H1 (cell line): ENCODE results near the gene CSH1. TPM values are rescaled to one million over a fixed set of nuclear protein-coding genes. Genes with fewer than 3 reads are reported as not detected.
"Not testable (repeated sequence)": the region's sequence is repeated elsewhere in the genome, so short reads cannot be mapped to it uniquely, and the experiment has no call there.

ENCODE experiments used
- CTCF ChIA-PET: fragments of 300-600 bp; sonication (Branson Sonifier 250); formaldehyde crosslinking; loops from one replicate; lab custom pipeline; 2021; ENCODE audit not compliant: partially characterized antibody; lab: Charles Lee
- POLR2A ChIA-PET: fragments of 300-600 bp; sonication (Branson Sonifier 250); formaldehyde crosslinking; loops from one replicate; lab custom pipeline; 2021; ENCODE audit warnings: inconsistent platforms; ENCODE audit not compliant: partially characterized antibody; lab: Charles Lee
- DNase-seq, 2 experiments: peaks; one replicate each; pipeline versions ENCODE4 v3.0.0 to v3.0.0-alpha.2; 2010 to 2022; ENCODE audit warnings: low spot score in 2 of 2, low read depth in 1 of 2, mixed read lengths in 1 of 2
- FAIRE-seq: peaks from 2 replicates; lab custom pipeline; 2011; peaks lifted over from hg19 to GRCh38; lab: Jason Lieb, UNC
- H2AFZ ChIP-seq: 2 replicates; pipeline ENCODE4 v1.8.1; 2012; ENCODE audit warnings: low read length, inconsistent platforms
- H2AK5ac ChIP-seq: 2 replicates; pipeline ENCODE4 v1.6.1; 2013; ENCODE audit warnings: low read depth, low read length
- H2BK120ac ChIP-seq: replicated peaks from 2 replicates; pipeline ENCODE3; 2013; ENCODE audit warnings: low read depth, low read length, inconsistent platforms
- H2BK12ac ChIP-seq: 2 replicates; pipeline ENCODE4 v1.6.1; 2013; ENCODE audit warnings: low read depth, low read length
- H2BK15ac ChIP-seq: 2 replicates; pipeline ENCODE4 v1.6.1; 2013; ENCODE audit warnings: low read length
- H2BK20ac ChIP-seq: 2 replicates; pipeline ENCODE4 v1.6.1; 2013; ENCODE audit warnings: low read length
- H2BK5ac ChIP-seq: 2 replicates; pipeline ENCODE4 v1.6.1; 2013; ENCODE audit warnings: low read depth, low read length
- H3K14ac ChIP-seq: 2 replicates; pipeline ENCODE4 v1.6.1; 2013; ENCODE audit warnings: inconsistent platforms; ENCODE audit not compliant: insufficient read length
- H3K18ac ChIP-seq: 2 replicates; pipeline ENCODE4 v1.6.1; 2013; ENCODE audit warnings: low read length; ENCODE audit errors: extremely low read depth
- H3K23ac ChIP-seq: 2 replicates; pipeline ENCODE4 v1.6.1; 2013; ENCODE audit warnings: inconsistent platforms; ENCODE audit not compliant: insufficient read length
- H3K23me2 ChIP-seq: 2 replicates; pipeline ENCODE4 v1.6.1; 2013; ENCODE audit warnings: low read depth, low read length
- H3K27ac ChIP-seq: 2 replicates; pipeline ENCODE4 v1.6.1; 2011; ENCODE audit warnings: low read depth, low read length, inconsistent platforms
- H3K27me3 ChIP-seq, 4 experiments: replicated peaks in 1 of 4; 1 replicate in 1 of 4; 2 replicates in 3 of 4; pipeline versions ENCODE4 v1.6.1 to v1.8.1; 2011 to 2013; ENCODE audit warnings: low read length in 3 of 4, mild to moderate bottlenecking in 3 of 4, inconsistent platforms in 2 of 4, mixed read lengths in 2 of 4, moderate library complexity in 1 of 4; ENCODE audit not compliant: control insufficient read depth in 3 of 4, insufficient read depth in 3 of 4; ENCODE audit errors: extremely low read depth in 1 of 4
- H3K36me3 ChIP-seq, 4 experiments: 2 replicates each; pipeline versions ENCODE4 v1.6.1 to v1.8.1; 2011 to 2013; ENCODE audit warnings: mild to moderate bottlenecking in 4 of 4, low read length in 3 of 4, moderate library complexity in 2 of 4, control low read depth in 1 of 4, inconsistent platforms in 1 of 4; ENCODE audit not compliant: insufficient read depth in 4 of 4, control insufficient read depth in 2 of 4
- H3K4ac ChIP-seq: replicated peaks from 2 replicates; pipeline ENCODE3; 2013; ENCODE audit warnings: low read length, low read depth, mixed read lengths, inconsistent platforms; ENCODE audit not compliant: insufficient read length
- H3K4me1 ChIP-seq, 4 experiments: replicated peaks in 1 of 4; 1 replicate in 1 of 4; 2 replicates in 3 of 4; pipeline versions ENCODE4 v1.6.1 to v1.8.1; 2011 to 2013; ENCODE audit warnings: low read length in 3 of 4, inconsistent platforms in 2 of 4, mixed read lengths in 1 of 4; ENCODE audit not compliant: insufficient read depth in 4 of 4, control insufficient read depth in 3 of 4
- H3K4me2 ChIP-seq, 2 experiments: 2 replicates each; pipeline versions ENCODE4 v1.6.1 to v1.8.1; 2011 to 2013; ENCODE audit warnings: low read depth in 2 of 2, low read length in 2 of 2, control low read depth in 1 of 2, inconsistent platforms in 1 of 2, mild to moderate bottlenecking in 1 of 2; ENCODE audit not compliant: insufficient read depth in 1 of 2
- H3K4me3 ChIP-seq, 4 experiments: fragments of 200-600, 300-600 bp in 1 of 4; sonication (generic), shearing (Covaris generic), sonication (Bioruptor Twin) in 1 of 4; 2 replicates each; pipeline versions ENCODE4 v1.5.1 to v1.8.1; 2011 to 2016; ENCODE audit warnings: low read length in 4 of 4, low read depth in 3 of 4, control low read depth in 2 of 4, inconsistent platforms in 2 of 4, mild to moderate bottlenecking in 2 of 4, mixed read lengths in 1 of 4, moderate library complexity in 1 of 4; ENCODE audit not compliant: insufficient read depth in 2 of 4; ENCODE audit errors: extremely low read depth in 1 of 4
- H3K56ac ChIP-seq: replicated peaks from 2 replicates; pipeline ENCODE3; 2013; ENCODE audit warnings: low read depth, mild to moderate bottlenecking, mixed read lengths, low read length, inconsistent platforms; ENCODE audit not compliant: insufficient read length
- H3K79me1 ChIP-seq: 2 replicates; pipeline ENCODE4 v1.6.1; 2013; ENCODE audit warnings: low read depth, low read length, control low read depth
- H3K79me2 ChIP-seq, 2 experiments: 2 replicates each; pipeline versions ENCODE4 v1.6.1 to v1.8.1; 2012 to 2013; ENCODE audit warnings: low read length in 2 of 2, mild to moderate bottlenecking in 2 of 2, inconsistent platforms in 1 of 2; ENCODE audit not compliant: insufficient read depth in 2 of 2, control insufficient read depth in 1 of 2
- H3K9ac ChIP-seq, 4 experiments: replicated peaks in 1 of 4; 1 replicate in 1 of 4; 2 replicates in 3 of 4; pipeline versions ENCODE4 v1.6.1 to v1.8.1; 2011 to 2013; ENCODE audit warnings: low read depth in 3 of 4, low read length in 3 of 4, control low read depth in 2 of 4, mild to moderate bottlenecking in 2 of 4, moderate library complexity in 2 of 4, inconsistent platforms in 1 of 4; ENCODE audit errors: extremely low read depth in 1 of 4
- H3K9me3 ChIP-seq, 2 experiments: 2 replicates each; pipeline versions ENCODE4 v1.6.1 to v1.8.1; 2012 to 2013; ENCODE audit warnings: mild to moderate bottlenecking in 2 of 2, moderate library complexity in 2 of 2, control low read depth in 1 of 2, inconsistent platforms in 1 of 2, low read depth in 1 of 2, low read length in 1 of 2, mixed read lengths in 1 of 2; ENCODE audit not compliant: insufficient read depth in 2 of 2
- H4K20me1 ChIP-seq, 2 experiments: replicated peaks in 1 of 2; 2 replicates each; pipeline versions ENCODE3 to v1.8.1; 2011 to 2013; ENCODE audit warnings: inconsistent platforms in 2 of 2, low read length in 2 of 2, mild to moderate bottlenecking in 1 of 2; ENCODE audit not compliant: insufficient read depth in 2 of 2, control insufficient read depth in 1 of 2
- H4K5ac ChIP-seq: 2 replicates; pipeline ENCODE4 v1.6.1; 2013; ENCODE audit warnings: low read length, low read depth, mixed read lengths, inconsistent platforms; ENCODE audit not compliant: insufficient read length
- H4K8ac ChIP-seq: 2 replicates; pipeline ENCODE4 v1.8.0; 2013; ENCODE audit warnings: mild to moderate bottlenecking, moderate library complexity, low read length, inconsistent platforms; ENCODE audit not compliant: insufficient read depth; ENCODE audit errors: extremely low read depth
- H4K91ac ChIP-seq: replicated peaks from 2 replicates; pipeline ENCODE3; 2013; ENCODE audit warnings: low read length, mixed read lengths, inconsistent platforms; ENCODE audit not compliant: insufficient read length
- WGBS, 2 experiments: shearing (Covaris generic) in 1 of 2; methylation state at CpG; one replicate each; pipeline versions ENCODE4 v1.1.6 to v1.1.7; 2013 to 2015; ENCODE audit warnings: low lambda C conversion rate in 2 of 2, mixed read lengths in 2 of 2, inconsistent platforms in 1 of 2, low coverage in 1 of 2, missing lambda C conversion rate in 1 of 2; ENCODE audit not compliant: insufficient replicate concordance in 2 of 2, insufficient coverage in 1 of 2, insufficient read length in 1 of 2; ENCODE audit errors: extremely low coverage in 1 of 2, missing lambda C conversion rate in 1 of 2; 5-methylcytosine and 5-hydroxymethylcytosine counted together
- polyA plus RNA-seq, 7 experiments: library from polyadenylated mRNA; depleted of rRNA in 3 of 7; stranded (reverse) in 5 of 7; unstranded in 2 of 7; fragments of >200 nt in 5 of 7; fragments of 200-250 nt in 2 of 7; gene quantifications; 1 replicate in 5 of 7; 2 replicates in 1 of 7; 4 replicates in 1 of 7; pipeline versions ENCODE4 v1.2.1 to v1.2.3, GENCODE V29; 2011 to 2013; ENCODE audit warnings: missing spikeins in 2 of 7, mixed read lengths in 2 of 7
- total RNA-seq: library from RNA; stranded (reverse); fragmentation: NEBNext Ultra II Directional; extraction: Animal tissue kit (Norgen Biotek cat#: 25700); gene quantifications from 2 replicates; pipeline ENCODE4 v1.2.1, GENCODE V29; 2021
- TF ChIP-seq, protein P1 (sequence below), 3 experiments: IDR thresholded peaks; 1 replicate in 2 of 3; 2 replicates in 1 of 3; pipeline versions ENCODE4 v1.5.1 to v1.6.1; 2011; ENCODE audit warnings: low read length in 3 of 3, mild to moderate bottlenecking in 3 of 3, inconsistent platforms in 2 of 3, low read depth in 1 of 3, moderate library complexity in 1 of 3; ENCODE audit not compliant: insufficient read depth in 1 of 3; ENCODE audit errors: control extremely low read depth in 1 of 3

Gene CSH1
- total and polyA plus RNA-seq, 2 of the 8 experiments (the other 6 are each of a cell fraction or from before 2014, with no cell fraction given): 0.12 TPM; not detected in 1

DNA sequence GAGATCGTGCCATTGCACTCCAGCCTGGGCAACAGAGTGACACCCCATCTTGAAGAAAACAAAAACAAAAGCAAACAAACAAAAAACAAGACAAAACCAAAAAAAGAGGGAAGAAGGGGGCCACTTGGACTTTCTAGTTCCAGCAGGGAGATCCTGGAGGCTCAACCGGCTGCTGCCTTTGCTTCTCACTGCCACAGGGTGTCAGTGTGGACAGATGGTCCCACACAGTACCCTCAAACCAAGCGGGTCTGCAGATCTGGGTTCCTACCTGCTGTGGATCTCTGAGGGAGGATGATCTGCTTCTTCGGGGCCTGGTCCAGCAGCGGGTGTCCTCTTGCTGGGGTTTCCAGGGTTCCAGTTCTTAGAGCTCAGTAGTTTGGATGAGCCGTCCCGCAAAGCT is 29.7 kb downstream of the CSH1 start:
- not testable (repeated sequence) for H4K91ac ChIP-seq, H3K27ac ChIP-seq, H2AK5ac ChIP-seq, H3K14ac ChIP-seq, H3K4me3 ChIP-seq, H3K36me3 ChIP-seq, H3K9me3 ChIP-seq, H3K4me1 ChIP-seq, H4K20me1 ChIP-seq, H3K9ac ChIP-seq, H3K4ac ChIP-seq, H3K4me2 ChIP-seq, FAIRE-seq, DNase-seq, H3K23me2 ChIP-seq, H3K79me1 ChIP-seq, H4K5ac ChIP-seq, H3K18ac ChIP-seq, H3K23ac ChIP-seq, H2AFZ ChIP-seq, H2BK120ac ChIP-seq, H3K79me2 ChIP-seq, H4K8ac ChIP-seq, H3K27me3 ChIP-seq, H2BK12ac ChIP-seq, H2BK5ac ChIP-seq, H2BK20ac ChIP-seq, H2BK15ac ChIP-seq, H3K56ac ChIP-seq
- CTCF ChIA-PET: interaction anchor here (0.6 to 8.0 kb wide), 23 partner anchors 8 to 573 kb away, joined by 3 to 66 read pairs (median 5); partner anchors contain the start of genes GH1 and GH2
- TF ChIP-seq, protein P1, sequence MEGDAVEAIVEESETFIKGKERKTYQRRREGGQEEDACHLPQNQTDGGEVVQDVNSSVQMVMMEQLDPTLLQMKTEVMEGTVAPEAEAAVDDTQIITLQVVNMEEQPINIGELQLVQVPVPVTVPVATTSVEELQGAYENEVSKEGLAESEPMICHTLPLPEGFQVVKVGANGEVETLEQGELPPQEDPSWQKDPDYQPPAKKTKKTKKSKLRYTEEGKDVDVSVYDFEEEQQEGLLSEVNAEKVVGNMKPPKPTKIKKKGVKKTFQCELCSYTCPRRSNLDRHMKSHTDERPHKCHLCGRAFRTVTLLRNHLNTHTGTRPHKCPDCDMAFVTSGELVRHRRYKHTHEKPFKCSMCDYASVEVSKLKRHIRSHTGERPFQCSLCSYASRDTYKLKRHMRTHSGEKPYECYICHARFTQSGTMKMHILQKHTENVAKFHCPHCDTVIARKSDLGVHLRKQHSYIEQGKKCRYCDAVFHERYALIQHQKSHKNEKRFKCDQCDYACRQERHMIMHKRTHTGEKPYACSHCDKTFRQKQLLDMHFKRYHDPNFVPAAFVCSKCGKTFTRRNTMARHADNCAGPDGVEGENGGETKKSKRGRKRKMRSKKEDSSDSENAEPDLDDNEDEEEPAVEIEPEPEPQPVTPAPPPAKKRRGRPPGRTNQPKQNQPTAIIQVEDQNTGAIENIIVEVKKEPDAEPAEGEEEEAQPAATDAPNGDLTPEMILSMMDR (IDR thresholded peaks at IDR 0.05; ENCODE audit: control extremely low read depth in 1 of 3, insufficient read depth in 1 of 3, low read depth in 1 of 3, low read length in 3 of 3): peak; percentile 19 to 36 (median 28); a peak in 3 of 4 replicates
- POLR2A ChIA-PET: interaction anchor here (1.0 to 1.2 kb wide), 3 partner anchors 28 to 280 kb away, joined by 3 read pairs; partner anchors contain the start of genes CCDC47 and DDX42
- 73% methylated on average over 7 of the region's 7 CpGs; no CpG with 5 or more reads in 1 of the 2 experiments for WGBS, 2 experiments
